Hepatic stellate cell (primary cell): Measurements from ENCODE around the gene GPR35.
A peak's percentile ranks its signal among the peaks of the same experiment; 100 is the strongest.

ENCODE experiments used
- DNase-seq: peaks from one replicate; pipeline ENCODE4 v3.0.0; 2011; ENCODE audit warnings: low spot score

GPR35 gene, protein sequence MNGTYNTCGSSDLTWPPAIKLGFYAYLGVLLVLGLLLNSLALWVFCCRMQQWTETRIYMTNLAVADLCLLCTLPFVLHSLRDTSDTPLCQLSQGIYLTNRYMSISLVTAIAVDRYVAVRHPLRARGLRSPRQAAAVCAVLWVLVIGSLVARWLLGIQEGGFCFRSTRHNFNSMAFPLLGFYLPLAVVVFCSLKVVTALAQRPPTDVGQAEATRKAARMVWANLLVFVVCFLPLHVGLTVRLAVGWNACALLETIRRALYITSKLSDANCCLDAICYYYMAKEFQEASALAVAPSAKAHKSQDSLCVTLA

GRCh38 chr2:240624950-240625621 is at the start of gene GPR35:
GPR35 (plus strand) TSS chr2:240625480; CDS start chr2:240629953, 4,473 bp downstream.
- DNase-seq, result peak; percentile 56

DNA sequence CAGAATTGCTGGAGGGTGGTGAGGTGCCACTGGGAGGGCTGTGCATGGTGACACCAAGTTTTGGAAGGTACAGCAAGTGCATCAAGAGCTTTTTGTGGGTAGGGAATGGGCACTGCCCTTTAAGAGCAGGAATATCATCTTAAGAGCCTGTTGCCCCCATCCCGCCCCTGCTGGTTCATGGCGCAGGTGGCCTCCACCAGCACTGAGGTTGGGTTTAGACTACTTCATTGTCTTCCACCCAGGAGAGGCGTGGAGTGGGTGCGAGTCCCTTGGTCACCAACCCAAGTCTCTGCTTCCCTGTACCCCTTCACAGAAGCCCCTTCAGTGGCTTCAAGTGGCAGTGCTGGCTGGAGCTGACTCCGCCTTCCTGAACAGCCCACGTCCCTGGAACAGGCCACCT is 49.2 kb upstream of the GPR35 start:
- no peak for DNase-seq

GRCh38 chr2:240576436-240577205 is 48.7 kb upstream of the GPR35 start:
- DNase-seq, result no peak

- no peak for DNase-seq
Measured at GRCh38 chr2:240577281-240578109, 47.8 kb upstream of the GPR35 start.

DNA sequence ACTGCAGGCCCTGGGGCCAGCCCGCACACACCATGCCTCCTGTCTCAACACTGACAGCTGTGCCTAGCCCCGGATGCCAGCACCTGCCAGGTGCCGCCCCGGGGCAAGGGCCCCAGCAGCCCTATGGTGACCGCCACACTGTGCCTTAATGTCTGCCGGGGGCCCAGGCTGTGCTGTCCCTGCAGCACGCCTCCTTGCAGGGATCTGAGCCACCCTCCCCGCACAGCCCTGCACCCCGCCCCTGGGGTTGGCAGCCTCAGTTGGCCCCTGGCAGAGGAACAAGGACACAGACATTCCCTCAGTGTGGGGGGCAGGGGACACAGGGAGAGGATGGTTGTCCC is 47.2 kb upstream of the GPR35 start:
- no peak for DNase-seq

DNA sequence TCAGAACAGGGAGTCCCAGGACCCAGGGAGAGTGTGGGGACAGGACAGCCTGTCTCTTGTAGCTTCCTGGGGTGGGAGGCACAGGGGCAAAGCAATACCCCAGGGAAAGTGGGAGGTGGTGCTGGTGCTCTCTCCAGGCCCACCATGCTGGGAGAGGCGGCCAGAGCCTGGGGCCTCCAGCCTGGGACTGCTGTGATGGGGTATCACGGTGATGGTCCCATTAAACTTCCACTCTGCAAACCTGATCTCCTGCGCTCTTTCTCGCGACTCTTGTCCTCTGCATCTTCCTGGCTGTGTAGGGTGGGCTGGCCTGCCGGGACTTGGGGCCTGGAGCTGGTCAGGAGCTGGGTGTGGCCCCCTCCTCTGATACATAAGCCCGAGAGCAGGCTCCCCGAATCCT is 46.8 kb upstream of the GPR35 start:
- DNase-seq, result no peak

- no peak for DNase-seq
Measured at GRCh38 chr2:240579071-240579762, 46.1 kb upstream of the GPR35 start.

DNA sequence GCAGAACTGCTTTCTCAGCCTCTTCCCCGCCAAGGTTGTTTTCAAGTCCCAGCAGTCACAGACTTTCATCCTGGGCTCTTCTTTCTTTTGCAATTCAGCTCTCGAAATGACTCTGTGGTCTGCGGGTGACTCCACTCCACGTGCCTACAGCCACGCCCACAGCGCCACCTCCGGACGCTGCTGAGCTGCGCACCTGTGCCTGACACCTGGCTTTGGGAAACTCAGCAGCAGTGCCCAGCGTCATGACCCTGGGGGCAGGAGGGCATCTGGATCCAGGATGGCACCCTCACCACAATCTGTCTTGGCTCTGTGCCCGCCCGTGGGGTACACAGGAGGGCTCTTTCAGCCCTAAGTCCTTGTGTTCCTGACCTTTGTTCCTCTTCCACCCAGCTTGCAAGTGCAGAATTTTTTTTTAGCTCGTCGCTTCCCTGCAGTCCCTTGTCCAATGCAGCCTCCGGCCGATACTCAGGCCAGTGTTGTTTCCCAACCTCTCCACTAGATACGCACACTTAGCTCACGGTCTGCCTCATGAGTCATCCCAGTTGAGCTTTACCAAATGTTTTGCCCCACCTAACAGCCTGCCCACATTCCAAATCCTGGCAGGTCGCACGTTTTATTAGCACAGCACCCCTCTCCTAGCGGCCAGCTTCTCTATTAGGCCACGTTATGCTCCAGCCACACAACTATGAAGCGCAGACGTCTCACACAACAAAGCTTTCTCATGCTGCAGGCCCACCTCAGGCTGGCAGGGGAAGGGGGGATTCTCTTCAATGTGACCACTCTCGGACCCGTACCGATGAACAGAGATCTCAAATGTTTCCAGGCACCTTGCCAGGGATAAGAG is 45.3 kb upstream of the GPR35 start:
- peak; percentile 52 for DNase-seq

DNA sequence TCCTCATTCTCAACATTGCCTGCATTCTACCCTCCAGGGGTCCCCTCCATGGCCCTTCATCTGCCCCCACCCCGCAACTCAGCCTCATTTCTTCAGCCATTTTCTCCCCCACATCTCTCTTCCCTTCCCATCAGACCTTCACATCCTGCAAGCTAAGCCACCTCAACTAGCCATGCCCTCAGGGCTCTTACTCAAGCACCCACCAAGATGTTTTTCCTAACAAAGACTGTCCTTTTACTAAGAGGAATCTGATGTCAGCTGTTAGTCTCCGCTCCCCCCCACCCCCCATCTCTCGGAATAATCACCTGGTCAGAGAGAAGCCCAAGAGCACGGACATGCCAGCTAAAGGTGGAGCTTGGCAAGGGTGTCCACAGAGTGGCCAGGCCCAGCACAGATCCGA is 43.5 kb upstream of the GPR35 start:
- no peak for DNase-seq

DNA sequence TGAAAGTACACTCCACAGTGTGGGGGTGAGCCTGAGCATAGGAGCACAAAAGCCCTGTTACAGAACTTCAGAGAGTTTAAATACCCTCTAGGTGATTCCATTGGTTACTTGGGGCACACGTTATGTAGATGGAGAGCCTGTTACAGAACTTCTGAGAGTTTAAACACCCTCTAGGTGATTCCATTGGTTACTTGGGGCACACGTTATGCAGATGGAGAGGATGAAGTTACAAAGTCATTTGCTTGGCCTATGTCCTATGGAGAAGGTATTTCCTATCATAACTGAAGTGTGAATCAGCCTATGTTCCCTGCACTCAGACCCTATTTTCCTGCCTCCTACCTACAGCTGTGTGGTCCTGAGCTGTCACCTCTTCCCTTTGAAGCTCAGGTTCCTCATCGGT is 42.5 kb upstream of the GPR35 start:
- DNase-seq, result no peak

- no peak for DNase-seq
Measured at GRCh38 chr2:240583774-240584173, 41.5 kb upstream of the GPR35 start.

GRCh38 chr2:240584486-240585031 is 40.7 kb upstream of the GPR35 start:
- no peak for DNase-seq

GRCh38 chr2:240585101-240585500 is 40.2 kb upstream of the GPR35 start:
- DNase-seq, result no peak

DNA sequence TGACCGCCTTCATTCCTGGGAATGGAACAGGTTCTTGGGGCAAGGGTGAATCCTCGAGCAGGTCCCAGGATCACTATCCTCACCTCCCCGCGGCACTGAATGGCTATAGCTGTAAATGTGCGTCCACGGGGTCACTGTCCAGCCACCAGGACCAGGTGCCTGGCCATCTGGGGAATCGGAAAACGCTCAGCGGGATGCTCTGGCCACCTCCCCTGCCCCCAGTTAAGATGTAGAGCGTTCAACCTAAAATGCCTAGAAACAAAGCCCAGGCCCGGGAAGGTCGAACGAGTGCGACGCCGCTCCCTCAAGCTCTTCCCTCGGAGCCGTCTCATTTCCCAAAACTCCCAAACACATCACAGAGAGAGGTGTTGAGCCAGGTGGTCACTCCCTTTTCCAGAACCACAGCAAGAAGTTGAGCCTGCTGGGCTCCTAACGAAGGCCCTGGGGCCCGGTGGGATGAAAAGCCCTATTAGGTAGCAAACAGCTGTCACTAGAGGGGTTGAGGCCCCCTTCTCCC is 39.5 kb upstream of the GPR35 start:
- DNase-seq, result no peak

- peak; percentile 99 for DNase-seq
Measured at GRCh38 chr2:240586198-240586918, 38.9 kb upstream of the GPR35 start, which contains the start of gene CAPN10. CAPN10 (plus strand) TSS chr2:240586734; CDS start chr2:240586912, 178 bp downstream.

GRCh38 chr2:240586919-240587800 is 38.1 kb upstream of the GPR35 start:
- DNase-seq, result peak; percentile 46

DNA sequence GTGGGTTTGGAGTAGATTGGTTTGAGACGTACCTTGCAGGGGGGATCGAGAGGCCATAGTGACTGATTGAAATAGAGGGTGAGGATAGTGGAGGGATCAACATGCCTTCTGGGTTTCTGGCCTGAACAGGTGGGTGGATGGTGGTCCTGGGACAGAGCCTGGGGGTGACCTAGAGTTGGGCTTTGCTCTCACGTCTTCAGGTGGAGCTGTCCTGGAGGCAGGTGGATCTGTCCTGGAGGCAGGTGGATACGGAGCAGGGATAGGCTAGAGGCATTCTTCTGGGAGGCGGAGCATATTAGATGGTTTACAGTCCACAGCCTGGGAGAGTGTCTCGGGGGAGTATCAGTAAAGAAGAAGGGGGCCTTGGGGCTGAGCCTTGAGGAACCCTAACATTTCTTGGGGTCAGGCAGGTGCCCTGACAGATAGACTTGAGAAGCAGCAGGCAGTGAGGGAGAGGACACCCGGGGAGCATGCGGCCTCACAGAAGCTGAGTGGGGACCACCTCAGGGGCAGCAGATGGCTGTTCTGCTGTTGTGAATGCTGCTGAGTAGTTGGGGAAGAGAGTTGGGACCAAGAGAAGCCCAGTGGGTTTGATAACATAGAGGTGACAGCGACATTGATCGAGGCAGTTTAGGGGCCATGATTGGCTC is 37.1 kb upstream of the GPR35 start:
- DNase-seq, result no peak

GRCh38 chr2:240588669-240589068 is 36.6 kb upstream of the GPR35 start:
- no peak for DNase-seq
